Measurements from ENCODE around the gene VIL1. TPM values are rescaled to one million over a fixed set of nuclear protein-coding genes. Genes with fewer than 3 reads are reported as not detected.

Gene VIL1
- total and polyA plus RNA-seq, 2 of the 13 experiments (the other 11 are each of a cell fraction or from before 2014, with no cell fraction given): 287 to 301 TPM

DNA sequence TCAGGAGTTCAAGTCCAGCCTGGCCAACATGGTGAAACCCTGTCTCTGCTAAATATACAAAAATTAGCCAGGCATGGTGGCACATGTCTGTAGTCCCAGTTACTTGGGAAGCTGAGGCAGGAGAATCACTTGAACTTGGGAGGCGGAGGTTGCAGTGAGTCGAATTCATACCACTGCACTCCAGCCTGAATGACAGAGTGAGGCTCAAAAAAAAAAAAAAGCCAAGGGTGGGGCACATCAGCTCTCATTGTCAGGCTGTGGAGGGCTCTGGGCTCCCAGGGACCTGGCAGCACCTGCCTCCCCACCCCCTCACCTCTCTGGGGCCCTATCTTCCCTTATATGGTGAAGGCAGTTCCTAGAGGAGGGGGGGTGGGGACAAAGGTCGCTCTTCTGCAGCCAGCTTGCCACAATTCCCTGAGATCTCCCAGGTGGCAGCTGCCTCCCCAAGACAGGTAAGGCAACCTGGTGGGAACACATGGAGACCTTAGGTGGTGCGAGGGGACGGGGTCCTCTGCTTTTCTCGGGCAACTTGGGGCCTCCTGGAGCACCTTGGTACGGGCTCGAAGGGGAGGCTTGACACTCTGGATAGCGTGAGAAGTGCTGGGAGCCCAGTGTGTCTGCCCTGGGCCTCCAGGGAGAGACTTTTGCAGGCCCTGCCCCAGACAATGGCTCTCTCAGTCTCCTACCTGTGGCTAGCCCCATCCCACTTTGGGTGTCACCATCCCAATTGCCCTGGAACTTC is at the start of gene VIL1 (continued):
- TF ChIP-seq, protein P1, sequence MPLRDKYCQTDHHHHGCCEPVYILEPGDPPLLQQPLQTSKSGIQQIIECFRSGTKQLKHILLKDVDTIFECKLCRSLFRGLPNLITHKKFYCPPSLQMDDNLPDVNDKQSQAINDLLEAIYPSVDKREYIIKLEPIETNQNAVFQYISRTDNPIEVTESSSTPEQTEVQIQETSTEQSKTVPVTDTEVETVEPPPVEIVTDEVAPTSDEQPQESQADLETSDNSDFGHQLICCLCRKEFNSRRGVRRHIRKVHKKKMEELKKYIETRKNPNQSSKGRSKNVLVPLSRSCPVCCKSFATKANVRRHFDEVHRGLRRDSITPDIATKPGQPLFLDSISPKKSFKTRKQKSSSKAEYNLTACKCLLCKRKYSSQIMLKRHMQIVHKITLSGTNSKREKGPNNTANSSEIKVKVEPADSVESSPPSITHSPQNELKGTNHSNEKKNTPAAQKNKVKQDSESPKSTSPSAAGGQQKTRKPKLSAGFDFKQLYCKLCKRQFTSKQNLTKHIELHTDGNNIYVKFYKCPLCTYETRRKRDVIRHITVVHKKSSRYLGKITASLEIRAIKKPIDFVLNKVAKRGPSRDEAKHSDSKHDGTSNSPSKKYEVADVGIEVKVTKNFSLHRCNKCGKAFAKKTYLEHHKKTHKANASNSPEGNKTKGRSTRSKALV (CRISPR knock-in tag; IDR thresholded peaks at IDR 0.05): no peak
- TF ChIP-seq PPARG (CRISPR knock-in tag; conservative IDR thresholded peaks at IDR 0.05) (peak; percentile 77; the same call in 1 of the 2 replicates), SOX5 (CRISPR knock-in tag; IDR thresholded peaks at IDR 0.05; ENCODE audit: borderline replicate concordance) (peak; percentile 80), SIN3A (IDR thresholded peaks at IDR 0.05; ENCODE audit: borderline replicate concordance, low read depth, low read length) (peak; percentile 69; the same call in 1 of the 2 replicates), MTF2 (CRISPR knock-in tag; IDR thresholded peaks at IDR 0.05; ENCODE audit: borderline replicate concordance) (no peak), CC2D1A (CRISPR knock-in tag; IDR thresholded peaks at IDR 0.05) (no peak), ZNF570 (CRISPR knock-in tag; IDR thresholded peaks at IDR 0.05; ENCODE audit: borderline replicate concordance) (no peak), EED (CRISPR knock-in tag; IDR thresholded peaks at IDR 0.05) (no peak), BHLHE40 (IDR thresholded peaks at IDR 0.05; ENCODE audit: low read length) (no peak), ZFAT (CRISPR knock-in tag; conservative IDR thresholded peaks at IDR 0.05) (no peak), SETDB1 (CRISPR knock-in tag; IDR thresholded peaks at IDR 0.05; ENCODE audit: borderline replicate concordance) (no peak), NAIF1 (CRISPR knock-in tag; IDR thresholded peaks at IDR 0.05; ENCODE audit: borderline replicate concordance) (no peak), ZNF432 (CRISPR knock-in tag; IDR thresholded peaks at IDR 0.05; ENCODE audit: borderline replicate concordance) (no peak), KLF12 (CRISPR knock-in tag; IDR thresholded peaks at IDR 0.05; ENCODE audit: borderline replicate concordance) (0 out of 2 replicates have a peak, but pooled peaks have one; percentile 22), ZNF543 (CRISPR knock-in tag; IDR thresholded peaks at IDR 0.05) (no peak), GFI1 (CRISPR knock-in tag; IDR thresholded peaks at IDR 0.05; ENCODE audit: borderline replicate concordance) (peak; percentile 35; the same call in 1 of the 2 replicates), YEATS2 (CRISPR knock-in tag; IDR thresholded peaks at IDR 0.05; ENCODE audit: borderline replicate concordance) (peak; percentile 74; the same call in 1 of the 2 replicates), TEF (CRISPR knock-in tag; IDR thresholded peaks at IDR 0.05) (no peak), RBAK (CRISPR knock-in tag; IDR thresholded peaks at IDR 0.05) (no peak), ZNF460 (CRISPR knock-in tag; IDR thresholded peaks at IDR 0.05; ENCODE audit: borderline replicate concordance) (peak; percentile 23; the same call in 1 of the 2 replicates), DR1 (CRISPR knock-in tag; IDR thresholded peaks at IDR 0.05) (no peak), ZNF552 (CRISPR knock-in tag; IDR thresholded peaks at IDR 0.05; ENCODE audit: borderline replicate concordance) (no peak; the same call in 1 of the 2 replicates), TRAFD1 (CRISPR knock-in tag; IDR thresholded peaks at IDR 0.05; ENCODE audit: borderline replicate concordance) (0 out of 2 replicates have a peak, but pooled peaks have one; percentile 24), ZNF773 (CRISPR knock-in tag; IDR thresholded peaks at IDR 0.05; ENCODE audit: borderline replicate concordance) (peak; percentile 48; the same call in 1 of the 2 replicates)
- TF ChIP-seq, protein P2, sequence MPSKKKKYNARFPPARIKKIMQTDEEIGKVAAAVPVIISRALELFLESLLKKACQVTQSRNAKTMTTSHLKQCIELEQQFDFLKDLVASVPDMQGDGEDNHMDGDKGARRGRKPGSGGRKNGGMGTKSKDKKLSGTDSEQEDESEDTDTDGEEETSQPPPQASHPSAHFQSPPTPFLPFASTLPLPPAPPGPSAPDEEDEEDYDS (CRISPR knock-in tag; IDR thresholded peaks at IDR 0.05): peak; percentile 90

Data from HepG2 (cell line).